Erythroblast (primary cell): Measurements from ENCODE around the gene ACER2.

ENCODE experiments used
- DNase-seq, 2 experiments: peaks; one replicate each; lab custom pipeline; 2025; lab: John Stamatoyannopoulos, UW
- GATA1 ChIP-seq: IDR thresholded peaks from 2 replicates; pipeline ENCODE4 v1.6.1; 2011; ENCODE audit warnings: low read depth, mild to moderate bottlenecking, control low read depth, low read length, moderate library complexity
- POLR2A ChIP-seq: IDR thresholded peaks from 2 replicates; pipeline ENCODE4 v1.6.1; 2011; ENCODE audit warnings: mild to moderate bottlenecking, low read length

ACER2 gene

DNA sequence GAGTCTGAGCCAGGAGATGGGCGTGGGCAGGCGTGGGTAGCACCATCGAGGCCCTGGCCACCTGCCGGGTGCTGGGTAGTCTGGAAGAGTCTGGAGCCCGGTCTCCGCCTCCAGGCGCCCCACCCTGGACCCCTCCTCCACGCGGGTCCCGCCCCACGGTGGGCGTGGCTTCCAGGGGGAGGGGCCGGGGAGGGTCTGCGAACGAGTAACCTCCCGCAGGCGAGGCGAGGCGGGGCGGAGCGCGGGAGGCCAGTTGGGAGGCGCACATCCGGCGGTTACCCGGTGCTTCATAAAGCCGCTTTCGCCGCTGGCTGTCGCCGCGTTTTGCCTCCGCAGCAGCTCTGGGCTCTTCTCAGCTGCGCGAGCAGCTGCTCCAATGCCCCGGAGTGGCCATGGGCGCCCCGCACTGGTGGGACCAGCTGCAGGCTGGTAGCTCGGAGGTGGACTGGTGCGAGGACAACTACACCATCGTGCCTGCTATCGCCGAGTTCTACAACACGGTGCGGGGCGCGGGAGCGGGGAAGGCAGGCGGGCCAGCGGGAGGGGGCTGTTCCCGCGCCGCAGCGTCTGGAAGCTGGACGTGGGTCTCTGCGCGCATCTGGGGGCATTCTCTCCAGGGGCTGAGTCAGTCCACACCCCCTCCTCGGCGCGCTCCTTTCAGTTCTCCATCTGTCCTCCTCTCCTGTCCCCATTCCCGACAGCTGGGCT, at the start of gene ACER2:
TSS of gene ACER2 (plus strand) at position 317 of the 708 bp plus-strand sequence. CDS start at position 393, 76 bp downstream.
- peak; percentile 92 to 93 for DNase-seq
- TF ChIP-seq POLR2A (peak; percentile 80), GATA1 (no peak)

DNA sequence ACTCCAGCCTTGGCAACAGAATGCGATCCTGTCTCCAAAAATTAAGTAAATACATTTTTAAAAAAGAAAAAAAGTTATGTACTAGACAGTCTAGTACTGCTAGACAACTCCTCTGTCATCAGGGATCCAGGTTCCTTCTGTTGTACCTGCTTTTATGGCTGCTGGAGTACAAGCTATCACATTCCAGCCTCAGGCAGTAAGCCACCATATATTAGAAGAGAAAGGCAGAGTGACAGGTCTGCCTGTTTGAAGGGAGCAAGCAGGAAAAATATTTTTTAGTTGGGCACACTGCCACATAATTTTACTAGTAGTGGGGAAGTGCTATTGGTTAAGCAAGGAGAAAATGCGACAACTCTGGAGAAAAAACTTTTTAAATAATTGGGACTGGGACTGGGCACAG, 39.7 kb upstream of the ACER2 start:
- no peak for DNase-seq
- TF ChIP-seq POLR2A, result no peak
- no peak for TF ChIP-seq GATA1

DNA sequence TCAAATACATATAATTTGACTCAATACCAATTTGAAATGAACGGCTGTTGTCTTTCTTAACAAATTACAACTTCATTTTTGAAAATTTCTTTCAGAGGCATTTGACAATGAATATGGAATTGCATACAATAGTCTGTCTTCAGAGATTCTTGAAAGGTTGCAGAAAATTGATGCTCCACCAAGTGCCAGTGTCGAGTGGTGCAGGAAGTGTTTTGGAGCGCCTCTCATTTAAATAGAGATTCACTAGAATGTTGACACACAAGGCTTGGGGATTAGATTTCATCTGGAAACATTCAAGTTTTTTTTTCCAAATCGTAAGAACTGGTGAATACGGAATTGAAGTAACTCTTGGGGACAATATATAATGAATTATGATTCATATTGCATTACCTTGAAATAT, 36.9 kb upstream of the ACER2 start:
- peak; percentile 8 for DNase-seq
- no peak for TF ChIP-seq POLR2A
- no peak for TF ChIP-seq GATA1

DNA sequence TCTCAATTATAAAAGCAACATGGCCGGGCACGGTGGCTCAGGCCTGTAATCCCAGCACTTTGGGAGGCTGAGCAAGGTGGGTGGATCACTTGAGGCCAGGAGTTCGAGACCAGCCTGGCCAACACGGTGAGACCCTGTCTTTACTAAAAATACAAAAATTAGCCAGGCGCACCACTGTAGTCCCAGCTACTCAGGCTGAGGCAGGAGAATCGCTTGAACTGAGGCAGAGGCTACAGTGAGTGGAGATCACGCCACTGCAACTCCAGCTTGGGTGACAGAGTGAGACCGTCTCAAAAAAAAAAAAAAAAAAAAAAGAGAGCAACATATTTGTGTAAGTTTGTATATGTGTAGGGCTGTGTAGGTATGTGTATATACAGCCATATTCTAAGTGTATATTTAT, 36.2 kb upstream of the ACER2 start:
- DNase-seq, result no peak
- no peak for TF ChIP-seq POLR2A
- no peak for TF ChIP-seq GATA1

DNA sequence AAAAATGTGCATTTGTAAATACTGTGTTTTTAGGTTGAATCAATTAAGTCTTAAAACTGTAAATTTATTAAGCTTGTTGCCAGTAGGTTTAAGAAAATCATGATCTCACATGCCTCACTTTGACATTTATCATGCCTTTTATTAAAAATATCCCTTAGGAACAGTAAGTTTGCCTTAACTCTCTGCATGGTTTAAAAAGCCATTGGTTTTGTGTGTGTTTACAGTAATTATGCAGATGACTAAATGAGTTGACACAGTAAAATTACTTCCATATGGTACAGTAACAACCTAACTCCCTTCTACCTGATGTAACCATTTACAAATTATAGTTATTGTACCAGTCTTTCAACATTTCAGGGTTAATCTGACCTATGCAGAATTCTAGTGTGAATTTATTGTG, 35.3 kb upstream of the ACER2 start:
- TF ChIP-seq POLR2A, result no peak
- no peak for TF ChIP-seq GATA1
- no peak for DNase-seq

DNA sequence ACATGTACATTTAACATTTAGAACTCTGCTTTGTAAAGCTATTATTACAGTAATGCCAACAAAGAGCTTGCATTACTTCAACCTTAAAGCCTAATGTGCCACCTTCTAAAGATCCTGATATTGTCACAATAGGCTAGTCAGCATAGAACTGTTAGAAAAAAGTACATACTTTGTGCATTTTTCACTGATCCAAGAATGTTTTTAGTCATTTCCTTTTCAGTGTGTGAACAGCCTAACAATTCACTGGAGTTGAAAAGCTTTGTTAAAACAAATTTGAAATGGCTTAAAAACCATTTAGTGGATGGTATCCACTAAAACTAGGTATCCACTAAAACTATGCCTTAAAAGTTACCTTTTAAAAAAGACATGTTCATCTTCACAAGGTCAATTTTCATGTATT, 33.3 kb upstream of the ACER2 start:
- TF ChIP-seq POLR2A, result no peak
- no peak for TF ChIP-seq GATA1
- DNase-seq, result no peak

DNA sequence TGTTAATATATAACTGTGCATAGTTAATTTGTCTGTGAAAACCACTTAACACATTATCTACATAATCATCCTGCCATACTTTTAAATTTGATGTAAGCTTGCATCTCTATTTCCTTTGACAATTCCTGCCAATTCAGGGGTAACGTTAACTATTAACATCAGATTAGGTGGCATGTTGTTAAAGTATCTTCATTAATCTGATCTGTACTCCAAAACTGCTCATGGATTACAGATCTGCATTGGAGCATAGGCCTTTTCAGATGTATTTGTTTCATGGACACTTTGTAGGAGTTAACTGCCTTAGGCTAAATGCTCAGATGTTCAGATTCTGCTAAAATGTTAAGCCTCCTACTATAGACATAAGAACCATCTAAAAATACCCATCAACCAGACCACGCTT, 31.9 kb upstream of the ACER2 start:
- TF ChIP-seq GATA1 (no peak), POLR2A (no peak)
- no peak for DNase-seq

DNA sequence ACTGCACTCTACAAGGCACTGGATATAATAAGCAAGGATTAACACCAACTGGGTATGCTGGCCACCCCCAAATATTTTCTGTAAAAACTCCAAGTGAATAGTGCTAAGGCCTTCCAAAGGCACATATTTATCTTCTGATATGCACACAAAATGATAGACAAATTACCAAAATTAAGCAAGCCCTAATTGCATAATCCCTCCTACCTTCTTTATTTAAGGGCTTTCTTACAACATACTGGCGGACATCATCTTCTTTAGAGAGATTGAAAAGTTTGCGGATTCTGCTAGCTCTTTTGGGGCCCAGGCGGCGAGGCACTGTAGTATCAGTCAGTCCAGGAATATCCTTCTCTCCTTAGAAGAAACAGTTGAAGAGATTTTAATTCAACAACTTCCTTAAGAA, 30.6 kb upstream of the ACER2 start:
- no peak for TF ChIP-seq POLR2A
- TF ChIP-seq GATA1, result no peak
- peak in 1 of 2 experiments; percentile 32 for DNase-seq

DNA sequence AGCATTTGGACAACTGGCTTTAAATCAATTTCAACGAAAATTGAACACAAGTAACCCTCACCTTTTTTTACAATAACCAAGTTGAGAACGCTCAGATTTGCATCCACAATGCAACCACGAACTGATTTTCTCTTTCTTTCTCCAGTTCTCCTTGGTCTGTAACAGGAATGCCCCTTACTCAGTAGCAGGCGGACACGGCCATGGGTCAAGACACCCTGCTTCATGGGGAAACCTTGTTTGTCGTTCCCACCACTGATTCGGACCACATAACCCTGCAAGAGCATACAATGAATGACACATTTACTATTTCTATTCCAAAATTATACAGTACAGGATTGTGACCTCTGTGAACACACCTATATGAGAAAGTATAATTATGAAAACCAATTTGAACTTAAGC, 30.2 kb upstream of the ACER2 start:
- DNase-seq, result no peak
- TF ChIP-seq GATA1 (no peak), POLR2A (no peak)

DNA sequence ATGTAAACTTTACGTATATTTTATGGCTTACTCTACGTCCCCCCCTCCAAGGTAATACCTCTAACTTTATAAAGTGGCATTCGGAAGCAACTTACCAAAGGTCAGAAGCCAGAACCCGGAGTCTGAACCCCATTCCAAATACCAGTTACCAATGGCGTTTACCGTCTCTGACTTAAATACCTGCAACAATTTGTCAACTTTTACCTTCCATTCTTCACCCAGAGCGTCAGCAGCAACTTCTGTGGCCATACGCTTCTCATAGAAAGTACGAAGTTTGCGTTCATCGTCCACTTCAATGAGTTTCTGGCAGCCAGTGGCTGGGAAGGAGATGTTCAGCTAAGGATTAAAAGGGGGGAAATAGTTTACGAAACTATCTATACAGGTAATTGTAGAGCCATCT, 29.5 kb upstream of the ACER2 start:
- TF ChIP-seq GATA1 (no peak), POLR2A (no peak)

DNA sequence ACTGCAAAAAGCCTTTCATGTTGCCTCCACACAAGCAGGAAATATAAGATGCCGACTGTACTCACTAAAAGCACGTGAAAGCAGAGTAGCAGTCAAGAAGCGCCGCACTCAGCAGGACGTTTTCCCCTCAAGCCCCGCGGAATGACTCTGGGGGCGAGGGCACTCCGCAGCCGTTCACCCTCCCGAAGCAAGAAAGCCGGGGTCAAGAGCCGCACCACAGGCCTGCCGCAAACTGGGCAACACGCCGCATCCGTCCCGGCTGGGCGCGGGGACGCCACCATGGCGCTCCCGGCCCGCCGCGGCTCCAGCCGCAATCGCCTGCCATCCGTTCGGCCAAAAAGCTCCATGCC, 29.1 kb upstream of the ACER2 start:
- DNase-seq, result peak in 1 of 2 experiments; percentile 79
- TF ChIP-seq POLR2A, result no peak
- TF ChIP-seq GATA1, result no peak

More for the DNA sequence above, 29.5 kb upstream of the ACER2 start:
- peak; percentile 58 to 69 for DNase-seq

DNA sequence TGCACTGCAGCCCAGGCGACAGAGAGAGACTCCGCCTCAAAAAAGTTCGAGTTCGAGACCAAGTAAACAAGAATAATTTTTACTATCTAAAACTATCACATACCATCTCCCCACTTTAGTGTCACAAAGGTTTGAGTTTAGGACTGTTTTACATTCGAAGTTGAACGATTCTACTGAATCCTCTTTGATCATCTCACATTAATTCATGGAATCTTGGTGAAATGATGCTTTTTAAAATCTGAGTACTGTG, 28.1 kb upstream of the ACER2 start:
- DNase-seq, result peak; percentile 52 to 59
- TF ChIP-seq GATA1 (no peak), POLR2A (no peak)

DNA sequence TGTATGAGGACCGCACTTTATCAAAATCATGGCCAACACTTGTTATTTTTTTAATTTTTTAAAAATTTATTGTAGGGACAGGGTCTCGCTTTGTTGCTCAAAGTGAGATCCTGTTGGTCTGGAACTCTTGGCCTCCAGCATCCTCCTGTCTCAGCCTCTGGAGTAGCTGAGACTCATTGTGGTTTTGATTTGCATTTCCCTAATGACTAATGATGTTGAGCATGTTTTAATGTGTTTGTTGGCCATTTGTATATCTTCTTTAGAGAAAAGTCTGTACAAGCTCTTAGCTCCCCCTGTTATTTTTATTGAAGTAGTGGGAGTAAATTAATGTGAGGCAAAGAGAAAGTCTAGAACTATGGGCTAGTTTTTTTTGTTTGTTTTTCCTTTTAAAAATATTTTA, 27.2 kb upstream of the ACER2 start:
- DNase-seq, result no peak
- TF ChIP-seq GATA1 (no peak), POLR2A (no peak)

DNA sequence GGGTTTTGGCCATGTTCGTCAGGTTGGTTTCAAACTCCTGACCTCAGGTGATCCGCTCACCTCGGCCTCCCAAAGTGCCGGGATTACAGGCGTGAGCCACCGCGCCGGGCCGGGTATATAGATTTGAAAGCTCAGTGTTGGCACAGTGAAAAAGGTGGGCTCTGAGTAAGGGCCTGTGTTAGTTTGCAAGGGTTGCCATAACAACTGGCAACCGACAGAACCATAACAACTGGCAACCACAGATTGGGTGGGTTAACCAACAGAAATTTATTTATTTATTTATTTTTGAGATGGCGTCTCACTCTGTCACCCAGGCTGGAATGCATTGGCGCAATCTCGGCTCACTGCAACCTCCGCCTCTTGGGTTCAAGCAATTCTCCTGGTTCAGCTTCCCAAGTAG, 23.6 kb upstream of the ACER2 start:
- peak in 1 of 2 experiments; percentile 15 for DNase-seq

DNA sequence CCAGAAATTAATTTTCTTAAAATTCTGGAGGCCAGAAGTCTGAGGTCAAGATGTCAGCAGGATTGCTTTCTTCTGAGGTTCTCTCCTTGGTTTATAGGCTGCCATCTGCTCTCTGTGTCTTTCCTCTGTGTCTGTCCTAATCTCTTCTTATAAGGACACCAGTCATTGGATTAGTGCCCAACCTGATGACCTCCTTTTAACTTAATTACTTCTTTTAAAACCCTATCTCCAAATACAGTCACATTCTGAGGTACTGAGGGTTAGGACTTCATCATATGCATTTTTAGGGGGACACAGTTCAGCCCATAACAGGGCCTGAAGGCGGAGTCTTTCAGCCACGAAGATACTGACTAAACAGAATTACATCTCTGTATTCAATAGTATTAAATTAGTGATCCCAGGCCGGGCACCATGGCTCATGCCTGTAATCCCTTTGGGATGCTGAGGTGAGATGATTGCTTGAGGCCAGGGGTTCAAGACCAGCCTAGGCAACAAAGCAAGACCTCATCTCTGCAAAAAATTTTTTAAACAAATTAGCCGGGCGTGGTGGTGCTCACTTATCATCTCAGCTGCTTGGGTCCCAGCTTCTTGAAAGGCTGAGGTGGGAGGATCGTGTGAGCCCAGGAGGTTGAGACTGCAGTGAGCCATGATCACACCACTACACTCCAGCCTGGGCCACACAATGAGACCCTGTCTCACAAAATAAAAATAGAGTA, 22.9 kb upstream of the ACER2 start:
- TF ChIP-seq GATA1, result no peak
- no peak for TF ChIP-seq POLR2A
- DNase-seq, result peak; percentile 75 to 92
